Lower leg skin (tissue), 4 donors: ENCODE results near the gene SCPEP1. TPM values are rescaled to one million over a fixed set of nuclear protein-coding genes. Genes with fewer than 3 reads are reported as not detected.

ENCODE experiments used
- DNase-seq, 2 donors: peaks; one replicate each; pipeline ENCODE4 v3.0.0-alpha.2; 2019; ENCODE audit warnings: low spot score in 2 of 2
- H3K4me3 ChIP-seq: fragments of 200-600 bp; sonication (generic); 2 replicates; pipeline ENCODE4 v1.5.1; 2017; ENCODE audit warnings: mild to moderate bottlenecking, low read depth; ENCODE audit not compliant: poor library complexity, severe bottlenecking
- CTCF ChIP-seq, 3 donors: fragments of 450-650 bp; IDR thresholded peaks; one replicate each; pipeline ENCODE4 v1.5.1; 2016; ENCODE audit warnings: antibody characterized with exemption in 3 of 3, mild to moderate bottlenecking in 3 of 3, moderate library complexity in 2 of 3
- POLR2A ChIP-seq, 2 donors: fragments of 450-650 bp; IDR thresholded peaks; one replicate each; pipeline ENCODE4 v1.6.1; 2016 to 2017; ENCODE audit warnings: antibody characterized with exemption in 2 of 2, mild to moderate bottlenecking in 1 of 2, moderate library complexity in 1 of 2
- WGBS, 2 donors: methylation state at CpG; one replicate each; pipeline ENCODE4 v1.1.5; 2018; 5-methylcytosine and 5-hydroxymethylcytosine counted together
- intact Hi-C: fragments of 100-400 bp; cut with DNase I; formaldehyde crosslinking; loops from one replicate; pipeline ENCODE4 v1.15.0; 2023; ENCODE audit warnings: low total_unique reads
- total RNA-seq, 4 donors: library from RNA; depleted of rRNA; stranded (reverse); fragments of >200 nt; gene quantifications; one replicate each; pipeline ENCODE4 v1.1.0, GENCODE V29; 2016

The SCPEP1 gene
- total RNA-seq, 4 donors from 2014 or later = 88.3 to 173 (median 126) TPM

- no peak for TF ChIP-seq POLR2A (IDR thresholded peaks at IDR 0.05)
- TF ChIP-seq CTCF (IDR thresholded peaks at IDR 0.05) = no peak
- intact Hi-C loops = no loop called here
- H3K4me3 ChIP-seq = no peak overlapping the region
- DNase-seq = no peak
- WGBS, 2 donors = 67 to 75% methylated on average over 8 of the region's 8 CpGs
Observed at GRCh38 chr17:57032343-57032742, 54.4 kb downstream of the SCPEP1 start.

GRCh38 chr17:57033296-57033695, 55.4 kb downstream of the SCPEP1 start:
- whole genome bisulfite sequencing, 2 donors = 18 to 21% methylated on average over 3 of the region's 3 CpGs
- intact Hi-C loops = no loop called here
- TF ChIP-seq CTCF (IDR thresholded peaks at IDR 0.05) (no peak), POLR2A (IDR thresholded peaks at IDR 0.05) (no peak)
- DNase-seq = no peak
- H3K4me3 ChIP-seq = no peak overlapping the region

GRCh38 chr17:57034807-57035754, 57.1 kb downstream of the SCPEP1 start:
- no peak overlapping the region for H3K4me3 ChIP-seq
- intact Hi-C loops = no loop called here
- WGBS, 2 donors = 65 to 69% methylated on average over 10 of the region's 10 CpGs
- no peak for TF ChIP-seq POLR2A (IDR thresholded peaks at IDR 0.05)
- no peak for TF ChIP-seq CTCF (IDR thresholded peaks at IDR 0.05)
- no peak for DNase-seq

GRCh38 chr17:57035971-57036481, 58.1 kb downstream of the SCPEP1 start:
- WGBS, 2 donors = 32 to 48% methylated on average over 4 of the region's 4 CpGs
- H3K4me3 ChIP-seq = no peak overlapping the region
- DNase-seq = peak in 1 of 2 donors; percentile 57

GRCh38 chr17:57037411-57037810, 59.5 kb downstream of the SCPEP1 start:
- no peak for DNase-seq
- no peak overlapping the region for H3K4me3 ChIP-seq
- 69 to 78% methylated on average over 1 of the region's 1 CpG for WGBS, 2 donors
- TF ChIP-seq CTCF (IDR thresholded peaks at IDR 0.05) = no peak
- TF ChIP-seq POLR2A (IDR thresholded peaks at IDR 0.05) = no peak
- intact Hi-C loops = no loop called here

More at GRCh38 chr17:57035971-57036481, 58.1 kb downstream of the SCPEP1 start:
- no peak for TF ChIP-seq CTCF (IDR thresholded peaks at IDR 0.05)
- no peak for TF ChIP-seq POLR2A (IDR thresholded peaks at IDR 0.05)
- intact Hi-C loops = no loop called here
